Measurements from ENCODE around the gene AHI1.

AHI1 gene

GRCh38 chr6:135479601-135480000 is 17.9 kb downstream of the AHI1 start:
- no peaks in the 10 kb centered on the region for H3K27me3 ChIP-seq (ENCODE audit: insufficient read depth, low read length, poor library complexity)
- H4K20me1 ChIP-seq (ENCODE audit: insufficient read depth, low read length) = no peaks in the 10 kb centered on the region
- no peak overlapping the region for H3K27ac ChIP-seq (ENCODE audit: low read length)
- TF ChIP-seq EZH2 (IDR thresholded peaks at IDR 0.05; ENCODE audit: borderline replicate concordance, low read depth, low read length, severe bottlenecking) (no peak), CTCF (IDR thresholded peaks at IDR 0.05; ENCODE audit: borderline replicate concordance, extremely low read depth, low read length, poor library complexity, severe bottlenecking) (no peak)
- H2AFZ ChIP-seq (ENCODE audit: low read depth, low read length) = no peak overlapping the region
- peaks cover 41% of the 10 kb centered on the region for H3K36me3 ChIP-seq (ENCODE audit: insufficient read depth, low read length)
- no peaks in the 10 kb centered on the region for H3K79me2 ChIP-seq (ENCODE audit: insufficient read depth, low read length)
- DNase-seq (no peak), ATAC-seq (ENCODE audit: insufficient read depth, low read depth) (no peak)
- no peak overlapping the region for H3K9ac ChIP-seq (ENCODE audit: low read depth, low read length)
- H3K4me2 ChIP-seq (ENCODE audit: insufficient read depth, low read length) = no peak overlapping the region
- peaks cover 56% of the 10 kb centered on the region for H3K9me3 ChIP-seq (ENCODE audit: insufficient read depth, low read length, severe bottlenecking)
- H3K4me3 ChIP-seq (ENCODE audit: low read depth in 1 of 2, low read length in 2 of 2) = no peak overlapping the region
- no peaks in the 10 kb centered on the region for H3K4me1 ChIP-seq (ENCODE audit: insufficient read depth, low read length)

GRCh38 chr6:135478626-135479025 is 18.9 kb downstream of the AHI1 start:
- Histone ChIP-seq H3K9ac (ENCODE audit: low read depth, low read length) (no peak overlapping the region), H4K20me1 (ENCODE audit: insufficient read depth, low read length) (no peaks in the 10 kb centered on the region), H3K36me3 (ENCODE audit: insufficient read depth, low read length) (peaks cover 36% of the 10 kb centered on the region), H3K4me3 (ENCODE audit: low read depth in 1 of 2, low read length in 2 of 2) (no peak overlapping the region), H3K27me3 (ENCODE audit: insufficient read depth, low read length, poor library complexity) (no peaks in the 10 kb centered on the region), H2AFZ (ENCODE audit: low read depth, low read length) (no peak overlapping the region), H3K4me1 (ENCODE audit: insufficient read depth, low read length) (no peaks in the 10 kb centered on the region), H3K9me3 (ENCODE audit: insufficient read depth, low read length, severe bottlenecking) (peaks cover 51% of the 10 kb centered on the region), H3K4me2 (ENCODE audit: insufficient read depth, low read length) (no peak overlapping the region), H3K27ac (ENCODE audit: low read length) (no peak overlapping the region), H3K79me2 (ENCODE audit: insufficient read depth, low read length) (no peaks in the 10 kb centered on the region)
- DNase-seq (no peak), ATAC-seq (ENCODE audit: insufficient read depth, low read depth) (no peak)
- TF ChIP-seq EZH2 (IDR thresholded peaks at IDR 0.05; ENCODE audit: borderline replicate concordance, low read depth, low read length, severe bottlenecking) (no peak), CTCF (IDR thresholded peaks at IDR 0.05; ENCODE audit: borderline replicate concordance, extremely low read depth, low read length, poor library complexity, severe bottlenecking) (no peak)

- DNase-seq (no peak), ATAC-seq (ENCODE audit: insufficient read depth, low read depth) (no peak)
- no peak overlapping the region for H2AFZ ChIP-seq (ENCODE audit: low read depth, low read length)
- peaks cover 22% of the 10 kb centered on the region for H3K9me3 ChIP-seq (ENCODE audit: insufficient read depth, low read length, severe bottlenecking)
- no peak overlapping the region for H3K27ac ChIP-seq (ENCODE audit: low read length)
- no peaks in the 10 kb centered on the region for H4K20me1 ChIP-seq (ENCODE audit: insufficient read depth, low read length)
- no peak overlapping the region for H3K9ac ChIP-seq (ENCODE audit: low read depth, low read length)
- no peaks in the 10 kb centered on the region for H3K79me2 ChIP-seq (ENCODE audit: insufficient read depth, low read length)
- peaks cover 17% of the 10 kb centered on the region for H3K36me3 ChIP-seq (ENCODE audit: insufficient read depth, low read length)
- no peaks in the 10 kb centered on the region for H3K4me1 ChIP-seq (ENCODE audit: insufficient read depth, low read length)
- TF ChIP-seq CTCF (IDR thresholded peaks at IDR 0.05; ENCODE audit: borderline replicate concordance, extremely low read depth, low read length, poor library complexity, severe bottlenecking) (no peak), EZH2 (IDR thresholded peaks at IDR 0.05; ENCODE audit: borderline replicate concordance, low read depth, low read length, severe bottlenecking) (no peak)
- H3K4me3 ChIP-seq (ENCODE audit: low read depth in 1 of 2, low read length in 2 of 2) = no peak overlapping the region
- no peak overlapping the region for H3K4me2 ChIP-seq (ENCODE audit: insufficient read depth, low read length)
- H3K27me3 ChIP-seq (ENCODE audit: insufficient read depth, low read length, poor library complexity) = no peaks in the 10 kb centered on the region
Observed at GRCh38 chr6:135475292-135475886, 22.2 kb downstream of the AHI1 start.
